ENCODE measurements around the gene NUDC.
"Not testable (repeated sequence)": the region's sequence is repeated elsewhere in the genome, so short reads cannot be mapped to it uniquely, and the experiment has no call there.

NUDC gene

DNA sequence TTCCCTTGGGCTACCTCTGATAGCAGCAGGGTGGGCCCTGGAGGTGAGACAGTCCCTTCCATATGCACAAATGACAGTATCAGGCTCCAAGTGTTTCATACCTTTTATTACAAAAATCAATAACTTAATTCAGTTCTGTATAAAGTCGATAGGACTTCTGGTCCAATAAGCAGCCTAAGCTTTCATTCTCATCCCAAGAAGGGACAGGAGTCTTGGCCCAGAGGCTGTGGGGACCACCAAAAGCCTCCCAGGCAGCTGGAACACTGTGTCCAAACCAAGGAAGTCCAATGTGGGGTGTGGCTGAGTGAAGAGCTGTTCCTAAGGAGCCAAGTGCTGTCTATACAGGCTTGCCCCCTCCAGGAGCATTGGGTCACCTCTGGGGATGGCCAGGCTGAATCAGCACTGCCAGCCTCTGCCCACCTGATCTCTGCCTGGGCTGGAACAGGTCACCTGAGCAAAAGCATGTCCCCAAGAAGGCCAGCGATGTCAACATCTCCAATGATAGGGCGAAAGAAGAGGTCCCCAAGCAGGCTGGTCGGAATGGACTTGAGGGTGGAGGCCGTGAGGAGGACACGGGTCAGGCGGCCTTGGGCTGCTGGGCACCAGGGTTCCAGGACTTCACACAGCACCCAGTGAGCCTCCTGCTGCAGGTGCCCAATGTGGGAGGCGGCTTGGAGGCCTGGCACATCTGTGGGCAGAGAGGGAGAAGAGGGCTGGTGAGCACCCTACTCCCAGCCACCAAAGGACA lies 10.0 kb upstream of the NUDC start:
- no peak for DNase-seq (ENCODE audit: low spot score)

DNA sequence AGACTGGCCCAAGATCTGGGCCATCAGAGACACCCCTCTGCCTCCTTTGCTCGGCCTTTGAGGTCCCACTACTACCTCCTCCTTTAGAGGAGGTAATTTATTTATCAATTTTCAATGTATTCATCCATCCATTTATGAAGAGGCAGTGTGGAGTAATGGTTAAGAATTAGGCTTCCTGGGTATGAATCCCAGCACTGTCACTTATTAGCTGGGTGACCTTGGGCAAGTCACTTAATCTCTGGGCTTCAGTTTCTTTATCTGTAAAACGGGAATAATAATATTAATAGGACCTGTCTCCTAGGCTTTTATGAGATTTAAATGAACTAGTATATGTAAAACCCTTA lies 9.4 kb upstream of the NUDC start:
- DNase-seq (ENCODE audit: low spot score), result no peak

DNA sequence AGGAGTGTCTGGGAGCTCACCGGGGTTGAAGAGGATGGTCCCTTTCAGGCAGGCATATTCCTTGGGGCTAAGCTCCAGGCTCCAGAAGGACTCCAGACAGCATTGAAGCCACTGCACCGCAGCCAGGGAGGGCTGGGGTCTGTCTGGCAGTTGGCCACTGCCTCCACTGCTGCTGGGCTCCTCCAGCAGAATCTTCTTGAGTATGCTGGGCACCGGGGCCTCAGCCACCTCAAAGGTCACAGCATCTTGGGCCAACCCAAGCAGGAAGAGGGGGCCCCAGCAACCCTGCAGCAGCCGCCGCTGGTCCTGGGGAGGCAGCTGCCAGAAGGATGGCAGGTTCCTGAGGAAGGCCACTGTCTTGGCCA lies 8.2 kb upstream of the NUDC start:
- DNase-seq (ENCODE audit: low spot score), result no peak

DNA sequence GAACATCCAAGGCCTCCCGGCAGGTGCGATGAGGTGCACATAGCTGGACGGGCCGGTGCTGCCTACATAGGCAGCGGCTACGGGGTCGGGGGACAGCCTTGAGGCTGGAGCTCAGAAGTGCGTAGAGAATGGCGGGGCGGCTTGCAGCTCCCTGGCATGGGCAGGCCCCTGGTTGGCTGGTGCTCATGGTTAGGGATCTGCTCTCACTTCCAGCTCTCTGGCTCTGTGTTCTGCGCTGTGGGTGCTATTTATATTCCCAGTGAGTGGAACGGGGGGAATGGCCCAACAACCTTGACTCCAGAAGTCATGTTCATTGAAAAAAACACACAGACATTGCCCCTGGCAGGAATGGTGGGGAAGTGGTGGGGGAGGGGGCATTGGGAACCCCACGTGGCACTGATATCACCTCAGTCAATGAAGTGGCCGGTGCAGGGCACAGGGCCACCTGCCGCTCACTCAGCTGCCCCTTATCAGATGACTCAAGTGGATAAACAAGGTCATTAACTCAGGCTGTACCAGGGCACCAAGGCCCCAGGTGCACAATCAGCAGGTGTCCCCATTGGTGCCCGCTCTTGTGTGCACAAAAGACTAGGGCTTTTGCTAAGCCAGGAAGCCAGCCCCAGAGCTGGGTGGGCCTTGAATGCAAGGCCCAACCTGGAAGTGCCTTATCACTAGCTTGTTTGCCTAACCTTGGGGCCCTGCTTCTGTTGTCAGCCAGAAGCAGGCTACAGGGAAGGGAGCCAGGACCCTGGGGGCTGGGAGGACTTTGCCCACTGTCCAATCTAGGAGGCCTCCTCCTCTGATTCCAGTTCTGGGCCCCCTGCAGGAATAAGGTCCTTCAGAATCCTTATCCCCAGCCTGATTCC lies 7.6 kb upstream of the NUDC start, which contains the start of gene NR0B2:
NR0B2 (minus strand) TSS at position 222 of the 866 bp plus-strand sequence; CDS start at position 187, 35 bp downstream.
- no peak for DNase-seq (ENCODE audit: low spot score)

DNA sequence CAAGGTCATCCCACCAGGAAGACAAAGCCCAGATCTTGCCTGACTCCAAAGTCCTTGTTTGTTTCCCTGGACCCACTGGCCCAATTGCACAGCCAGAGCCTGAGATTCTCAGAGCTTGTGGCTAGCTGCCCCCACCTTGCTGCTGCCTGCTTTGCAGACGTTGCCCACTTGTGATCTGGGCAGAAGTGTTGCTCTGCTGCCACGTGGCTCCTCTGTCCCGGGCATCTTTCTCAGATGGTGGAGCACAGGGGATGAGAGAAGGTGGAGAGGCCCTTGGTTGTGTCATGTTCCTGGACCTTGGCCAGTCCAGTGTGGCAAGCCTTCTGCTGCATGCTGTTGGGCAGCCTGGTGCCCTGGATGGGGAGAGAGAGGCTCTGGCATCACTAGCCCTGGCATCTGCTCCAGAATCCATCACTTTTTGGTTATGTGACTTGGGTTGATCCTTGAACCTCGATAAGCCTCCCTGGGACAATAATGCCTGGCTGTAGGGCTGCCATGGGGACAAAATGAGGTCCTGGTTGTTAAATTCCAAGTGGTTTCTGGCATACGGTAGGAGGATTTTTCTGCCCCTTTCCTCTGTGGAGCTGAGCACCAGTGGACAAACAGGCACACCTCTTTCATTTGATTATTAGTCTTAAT lies 6.2 kb upstream of the NUDC start:
- DNase-seq (ENCODE audit: low spot score), result no peak

DNA sequence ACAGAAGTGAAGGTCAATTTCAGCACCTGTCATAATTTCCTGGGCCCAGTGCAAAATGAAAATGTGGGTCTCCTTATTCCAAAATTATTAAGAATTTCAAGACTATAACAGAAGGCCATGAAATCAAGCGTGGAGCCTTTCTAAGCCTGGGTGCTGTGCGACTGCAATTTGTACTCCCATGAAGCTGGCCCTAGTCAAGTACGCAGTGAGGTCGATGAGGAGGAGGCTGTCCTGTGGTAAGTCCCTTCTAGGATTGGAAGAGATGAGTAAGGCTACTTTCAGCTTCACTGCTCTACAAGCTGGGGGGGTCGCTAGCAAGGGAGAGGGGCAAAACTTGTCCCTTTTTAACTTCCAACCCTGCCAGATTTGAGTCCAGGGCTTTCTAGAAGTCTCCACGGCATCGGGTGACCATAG lies 410 bp upstream of the NUDC start:
- peak; percentile 46 for DNase-seq (ENCODE audit: low spot score)

DNA sequence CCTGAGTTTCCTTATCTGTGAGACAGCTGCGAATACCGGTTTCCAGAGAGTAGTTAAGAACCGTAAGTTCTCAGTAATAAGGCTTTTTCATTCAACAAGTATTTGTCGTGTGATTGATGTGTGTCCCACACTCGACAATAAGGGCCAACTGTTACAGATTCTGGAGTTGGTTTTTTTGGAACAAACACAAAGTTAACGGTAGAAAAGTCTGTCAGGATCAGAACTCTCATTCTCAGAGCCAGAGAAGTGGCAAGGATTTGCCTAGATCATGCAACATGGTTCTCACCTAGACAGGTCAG lies 837 bp downstream of the NUDC start:
- DNase-seq (ENCODE audit: low spot score), result no peak

DNA sequence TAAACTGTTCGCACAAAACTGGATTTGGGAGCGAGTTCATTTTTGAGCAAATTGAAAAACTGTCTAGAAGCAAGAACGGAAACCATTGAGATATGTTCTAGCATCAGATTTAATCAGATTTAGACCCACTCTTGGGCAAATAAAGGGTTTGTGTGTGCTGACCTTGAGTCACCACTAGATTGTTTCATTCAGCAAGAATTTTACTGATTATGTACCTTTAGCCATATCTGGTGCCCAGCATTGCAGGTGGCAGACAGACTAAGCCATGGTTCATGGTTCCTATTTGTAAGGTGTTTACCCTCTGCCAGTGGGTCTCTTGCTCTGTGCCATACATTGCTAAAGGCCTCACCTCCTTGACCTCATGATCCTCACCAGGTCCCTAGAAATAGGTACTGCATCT lies 1.4 kb downstream of the NUDC start:
- no peak for DNase-seq (ENCODE audit: low spot score)

DNA sequence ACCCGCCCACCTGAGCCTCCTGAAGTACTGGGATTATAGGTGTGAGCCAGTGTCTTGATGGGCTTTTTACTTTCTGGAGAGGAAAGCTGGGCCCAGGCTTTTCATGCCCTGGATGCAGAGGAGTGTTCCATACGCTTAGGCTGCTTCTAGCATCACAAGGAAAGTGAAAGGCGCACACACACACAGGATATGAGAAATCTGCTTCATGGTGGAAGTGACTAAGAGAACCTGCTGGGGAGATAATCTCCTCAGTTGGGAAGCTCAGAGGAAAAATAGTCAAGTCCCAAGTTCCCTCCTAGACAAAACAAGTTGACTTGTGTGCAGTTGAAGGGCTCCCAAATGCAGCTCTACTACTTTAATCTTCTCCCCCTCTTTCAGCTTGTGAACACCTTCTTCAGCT lies 2.2 kb downstream of the NUDC start:
- no peak for DNase-seq (ENCODE audit: low spot score)

DNA sequence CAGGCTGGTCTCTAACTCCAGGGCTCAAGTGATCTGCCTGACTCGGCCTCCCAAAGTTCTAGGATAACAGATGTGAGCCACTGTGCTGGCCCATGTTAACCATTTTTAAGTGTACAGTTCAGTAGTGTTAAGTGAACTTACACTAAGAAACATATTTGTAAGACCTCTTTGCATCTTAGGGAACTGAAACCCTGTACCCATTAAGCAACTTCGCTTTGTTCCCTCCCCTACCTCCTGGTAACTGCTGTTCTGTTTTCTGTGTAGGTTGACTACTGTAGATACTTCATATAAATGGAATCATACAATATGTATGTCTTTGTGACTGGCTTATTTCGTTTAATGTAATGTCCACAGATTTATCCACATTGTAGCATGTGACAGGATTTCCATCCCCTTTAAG lies 11.0 kb downstream of the NUDC start:
- no peak for DNase-seq (ENCODE audit: low spot score)

DNA sequence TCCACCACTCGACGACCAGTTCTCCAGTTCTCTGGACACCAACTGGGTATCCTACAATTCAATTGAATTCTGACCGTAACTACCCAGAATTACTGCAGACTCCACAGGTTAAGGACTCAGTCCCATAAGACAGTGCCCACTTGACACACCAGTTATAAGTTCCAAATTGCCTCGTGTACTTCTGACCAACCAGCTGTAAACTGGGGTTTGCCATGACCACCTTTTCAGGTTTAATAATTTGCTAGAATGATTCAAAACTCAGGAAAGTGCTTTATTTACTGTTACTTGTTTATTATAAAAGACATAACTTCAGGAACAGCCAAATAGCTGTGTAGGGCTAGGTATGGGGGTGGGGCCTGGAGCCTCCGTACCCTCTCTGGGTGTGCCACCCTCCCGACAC lies 15.3 kb downstream of the NUDC start:
- DNase-seq (ENCODE audit: low spot score), result no peak

DNA sequence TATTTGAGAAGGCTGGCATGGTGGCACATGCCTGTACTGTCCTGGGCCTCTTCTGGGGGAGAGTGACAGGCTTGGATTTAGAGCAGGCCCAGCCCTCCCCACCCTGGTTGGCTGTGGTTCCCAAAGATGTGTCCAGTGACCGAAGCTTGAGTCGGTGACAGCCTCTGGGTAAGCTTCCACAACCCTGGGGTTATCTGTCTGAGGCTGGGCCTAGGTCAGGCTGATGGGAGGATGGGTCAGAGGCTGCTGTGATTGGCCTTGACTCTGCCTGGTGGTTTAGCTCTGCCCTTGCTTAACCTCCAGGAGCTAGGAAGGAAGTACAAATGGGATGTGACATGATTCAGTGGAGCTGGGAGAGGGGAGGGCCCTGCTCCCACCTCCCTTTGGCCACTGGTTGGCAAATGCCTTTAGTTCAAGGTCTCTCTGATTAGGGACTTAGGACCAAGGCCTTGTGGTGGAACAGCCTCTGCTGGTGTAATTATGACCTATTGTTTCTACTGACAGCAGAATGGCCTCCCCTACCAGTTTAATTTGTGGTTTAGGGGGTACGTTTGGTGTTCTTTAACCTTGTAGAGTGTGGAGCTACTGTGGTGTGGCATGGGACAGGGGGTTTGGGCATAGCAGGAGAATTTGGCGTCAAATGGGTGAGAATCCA lies 16.6 kb downstream of the NUDC start:
- no peak for DNase-seq (ENCODE audit: low spot score)

DNA sequence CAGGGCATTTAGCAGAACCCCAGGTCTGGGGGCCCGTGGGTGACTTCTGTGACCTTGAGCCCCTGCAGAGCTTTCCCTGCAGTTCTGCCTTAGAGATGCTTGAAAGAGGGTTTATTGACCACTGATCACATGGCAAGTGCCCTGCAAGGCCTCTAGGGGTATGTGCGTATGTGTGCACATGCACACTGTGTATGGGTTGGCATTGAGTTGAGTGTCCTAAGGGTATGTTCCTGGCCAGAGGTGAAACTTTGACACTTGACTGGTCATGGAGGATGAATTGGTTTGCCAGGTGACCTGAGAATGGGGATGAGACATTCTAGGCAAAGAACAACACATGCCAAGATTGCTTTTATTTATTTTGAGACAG lies 17.1 kb downstream of the NUDC start:
- DNase-seq (ENCODE audit: low spot score), result no peak

DNA sequence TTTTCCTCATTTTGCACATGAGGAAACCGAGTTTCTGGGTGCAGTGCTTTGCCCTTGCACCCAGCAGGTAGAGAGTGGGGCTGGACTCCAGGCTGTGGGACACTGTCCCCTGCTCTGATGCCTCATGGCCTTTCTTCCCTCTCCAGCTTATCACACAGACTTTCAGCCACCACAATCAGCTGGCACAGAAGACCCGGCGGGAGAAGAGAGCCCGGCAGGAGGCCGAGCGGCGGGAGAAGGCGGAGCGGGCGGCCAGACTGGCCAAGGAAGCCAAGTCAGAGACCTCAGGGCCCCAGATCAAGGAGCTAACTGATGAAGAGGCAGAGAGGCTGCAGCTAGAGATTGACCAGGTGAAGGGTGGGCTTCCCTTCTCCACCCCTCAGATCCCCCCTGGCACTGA lies 19.8 kb downstream of the NUDC start:
- DNase-seq (ENCODE audit: low spot score), result no peak

DNA sequence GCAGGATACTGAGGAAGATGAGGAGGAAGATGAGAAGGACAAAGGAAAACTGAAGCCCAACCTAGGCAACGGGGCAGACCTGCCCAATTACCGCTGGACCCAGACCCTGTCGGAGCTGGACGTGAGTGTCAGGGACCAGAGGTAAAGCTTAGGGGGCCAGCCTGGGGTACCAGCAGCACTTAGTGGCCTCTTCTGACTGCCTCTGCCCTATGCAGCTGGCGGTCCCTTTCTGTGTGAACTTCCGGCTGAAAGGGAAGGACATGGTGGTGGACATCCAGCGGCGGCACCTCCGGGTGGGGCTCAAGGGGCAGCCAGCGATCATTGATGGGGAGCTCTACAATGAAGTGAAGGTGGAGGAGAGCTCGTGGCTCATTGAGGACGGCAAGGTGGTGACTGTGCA lies 21.1 kb downstream of the NUDC start:
- DNase-seq (ENCODE audit: low spot score), result no peak

DNA sequence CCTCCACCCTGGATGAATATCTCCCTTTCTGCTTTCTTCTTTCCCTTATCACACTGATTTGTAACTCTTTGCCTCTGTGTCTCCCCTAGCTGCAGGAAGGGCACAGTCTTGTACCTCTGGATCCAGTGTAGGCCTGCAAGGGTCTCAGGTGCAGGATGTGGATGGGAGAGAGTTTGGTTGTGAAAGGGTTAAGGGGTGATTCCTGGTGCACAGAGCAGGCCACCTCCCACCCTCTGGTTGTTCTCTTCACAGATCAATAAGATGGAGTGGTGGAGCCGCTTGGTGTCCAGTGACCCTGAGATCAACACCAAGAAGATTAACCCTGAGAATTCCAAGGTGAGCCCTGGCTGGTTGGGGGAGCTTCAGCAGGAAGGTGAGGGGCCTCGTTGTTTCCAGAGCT lies 23.6 kb downstream of the NUDC start:
- no peak for DNase-seq (ENCODE audit: low spot score)

DNA sequence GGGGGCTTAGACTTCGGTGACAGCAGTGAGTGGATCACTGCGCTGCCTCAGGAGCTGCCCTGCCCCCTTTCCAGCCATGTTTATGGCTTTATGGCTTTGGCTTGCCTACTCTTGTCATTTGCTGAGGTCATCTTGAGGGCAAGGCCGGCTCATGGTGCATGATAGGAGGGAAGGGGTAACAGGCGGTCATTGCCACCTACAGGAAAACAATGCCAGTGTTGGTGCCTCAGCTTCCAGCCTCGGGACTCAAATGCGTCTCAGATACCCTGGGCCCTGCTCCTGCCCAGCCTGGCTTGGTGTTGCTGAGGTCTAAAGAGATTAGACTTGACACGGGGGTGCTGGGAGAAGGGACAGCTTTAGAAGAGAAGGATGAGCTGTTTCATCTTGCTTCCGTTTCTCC lies 24.2 kb downstream of the NUDC start:
- no peak for DNase-seq (ENCODE audit: low spot score)

DNA sequence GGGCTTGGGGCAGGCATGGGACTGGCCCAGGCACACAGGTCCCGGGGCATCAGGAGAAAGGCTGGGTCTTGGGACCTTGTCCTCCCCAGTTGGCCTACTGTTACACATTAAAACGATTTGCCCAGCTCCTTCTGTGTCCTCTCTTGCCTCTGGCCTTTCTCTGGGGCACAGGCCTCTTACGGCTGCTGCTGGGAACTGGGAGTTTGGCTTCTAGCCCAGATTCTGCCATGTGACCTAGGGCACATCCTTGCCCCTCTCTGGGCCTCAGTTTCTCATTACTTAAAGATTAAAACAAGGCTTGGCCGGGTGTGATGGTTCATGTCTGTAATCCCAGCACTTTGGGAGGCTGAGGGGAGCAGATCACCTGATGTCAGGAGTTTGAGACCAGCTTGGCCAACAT lies 24.7 kb downstream of the NUDC start:
- no peak for DNase-seq (ENCODE audit: low spot score)

DNA sequence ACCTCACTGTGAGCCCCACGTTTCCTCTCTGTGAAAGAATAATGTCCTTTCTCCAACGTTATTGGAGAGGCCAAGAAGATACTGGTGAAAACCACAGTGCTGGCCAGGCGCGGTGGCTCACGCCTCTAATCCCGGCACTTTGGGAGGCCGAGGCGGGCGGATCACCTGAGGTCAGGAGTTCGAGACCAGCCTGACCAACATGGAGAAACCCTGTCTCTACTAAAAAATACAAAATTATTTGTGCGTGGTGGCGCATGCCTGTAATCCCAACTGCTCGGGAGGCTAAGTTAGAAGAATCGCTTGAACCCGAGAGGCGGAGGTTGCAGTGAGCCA lies 27.1 kb downstream of the NUDC start:
- not testable (repeated sequence) for DNase-seq (ENCODE audit: low spot score)

DNA sequence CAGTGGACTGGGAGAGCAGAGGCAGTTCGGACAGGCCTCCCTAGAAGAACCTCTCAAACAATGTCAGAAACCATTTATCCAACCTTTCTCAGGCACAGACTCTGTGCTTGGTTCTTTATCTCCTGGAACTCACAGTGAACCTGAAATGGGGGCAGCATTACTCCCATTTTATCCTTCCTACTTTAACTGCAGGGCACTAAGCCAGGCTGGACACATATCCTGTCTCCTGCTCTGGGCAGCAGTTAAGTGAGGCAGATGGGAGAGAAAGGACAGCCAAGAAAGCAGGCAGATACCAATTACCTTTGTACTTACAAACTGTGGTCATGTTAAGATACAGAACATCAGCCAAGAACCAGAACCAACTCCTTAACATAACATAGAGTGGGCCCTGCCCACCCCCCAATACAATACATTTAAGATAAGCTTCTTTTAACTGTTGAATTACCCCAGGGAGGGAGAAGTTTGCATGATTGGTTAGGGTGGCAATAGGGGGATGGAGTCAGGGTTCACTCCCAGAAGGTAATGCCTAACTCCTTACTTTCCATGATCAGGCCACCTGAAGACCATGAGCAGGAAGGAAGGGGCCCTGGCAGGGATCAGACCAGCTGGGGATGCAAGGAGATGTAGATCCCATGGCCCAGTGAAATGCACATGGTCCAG lies 27.9 kb downstream of the NUDC start:
- DNase-seq (ENCODE audit: low spot score), result no peak

DNA sequence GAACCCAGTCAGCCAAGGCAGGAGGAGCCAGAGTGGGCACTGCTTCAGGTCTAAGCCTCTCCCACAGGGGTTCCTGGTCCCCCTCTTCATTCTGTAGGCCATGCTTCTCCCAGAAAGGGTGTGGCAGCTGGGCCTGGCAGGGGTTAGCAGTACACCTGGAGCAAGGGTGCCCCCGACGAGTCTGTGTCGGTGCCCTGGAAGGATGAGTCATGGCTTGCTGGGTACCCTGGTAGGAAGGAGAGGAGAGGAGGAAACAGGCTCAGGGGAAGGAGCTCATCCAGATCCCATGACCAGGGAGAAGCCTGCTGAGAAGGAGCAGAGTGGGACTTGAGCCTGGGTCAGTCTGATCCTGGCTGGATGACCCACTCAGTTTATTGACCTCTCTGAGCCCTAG lies 28.4 kb downstream of the NUDC start:
- DNase-seq (ENCODE audit: low spot score), result no peak

DNA sequence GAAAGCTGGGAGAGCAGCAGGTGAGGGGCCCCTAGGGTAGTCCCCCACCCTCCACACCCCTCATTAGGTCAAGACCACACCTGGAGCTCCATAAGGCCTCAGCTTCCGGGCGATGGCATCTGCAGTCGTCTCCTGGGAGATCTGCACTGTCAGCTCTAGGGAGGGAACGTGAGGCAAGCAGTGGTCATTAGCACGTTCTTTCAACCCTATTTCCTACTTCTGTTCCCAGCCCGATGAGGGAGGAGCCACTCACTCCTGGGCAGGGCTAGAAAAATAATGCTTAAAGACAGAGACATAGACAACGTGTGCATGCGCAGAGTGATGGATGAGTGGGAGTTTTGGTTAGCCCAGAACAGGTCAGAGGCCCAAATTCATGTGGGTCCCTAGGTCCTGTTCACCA lies 29.1 kb downstream of the NUDC start:
- DNase-seq (ENCODE audit: low spot score), result no peak

DNA sequence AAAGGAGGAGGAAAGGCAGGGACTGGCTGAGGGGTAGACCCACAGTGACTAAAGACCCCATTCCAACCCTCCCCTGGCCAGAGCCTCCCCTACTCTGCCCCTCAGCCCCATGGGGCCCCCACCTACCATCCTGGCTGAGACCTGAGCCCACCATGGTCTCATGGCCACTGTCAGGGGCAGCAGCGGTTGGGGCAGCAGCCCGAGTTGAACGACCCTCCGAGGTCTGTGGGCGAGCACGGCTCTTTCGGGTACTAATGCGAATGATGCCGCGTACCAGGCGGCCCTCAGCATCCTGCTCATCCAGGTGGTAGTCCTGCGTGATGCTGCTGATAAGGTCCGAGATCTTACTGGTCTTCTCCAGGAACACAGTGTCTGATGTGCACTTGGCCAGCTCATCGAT lies 29.7 kb downstream of the NUDC start:
- DNase-seq (ENCODE audit: low spot score), result peak; percentile 22

Measured in D341Med (cell line).